Kidney glomerular epithelial cell (primary cell): Measurements from ENCODE around the gene SEMA3E.
"Not testable (repeated sequence)": the region's sequence is repeated elsewhere in the genome, so short reads cannot be mapped to it uniquely, and the experiment has no call there.

Source experiments
- DNase-seq: peaks from one replicate; lab custom pipeline; 2025; lab: John Stamatoyannopoulos, UW

SEMA3E gene

GRCh38 chr7:83451501-83452045 lies 197.4 kb downstream of the SEMA3E start:
- DNase-seq = no peak

GRCh38 chr7:83449781-83450180 lies 199.2 kb downstream of the SEMA3E start:
- no peak for DNase-seq

- DNase-seq = no peak
Observed at GRCh38 chr7:83447681-83448080, 201.3 kb downstream of the SEMA3E start.

- no peak for DNase-seq
Observed at GRCh38 chr7:83446102-83446669, 202.8 kb downstream of the SEMA3E start.

GRCh38 chr7:83442911-83443310 lies 206.0 kb downstream of the SEMA3E start:
- no peak for DNase-seq

GRCh38 chr7:83439026-83439425 lies 209.9 kb downstream of the SEMA3E start:
- DNase-seq = no peak

GRCh38 chr7:83430289-83430688 lies 218.7 kb downstream of the SEMA3E start:
- not testable (repeated sequence) for DNase-seq

- DNase-seq = no peak
Observed at GRCh38 chr7:83429493-83429892, 219.4 kb downstream of the SEMA3E start.

GRCh38 chr7:83427884-83428283 lies 221.1 kb downstream of the SEMA3E start:
- DNase-seq = no peak

GRCh38 chr7:83426325-83426724 lies 222.6 kb downstream of the SEMA3E start:
- no peak for DNase-seq

GRCh38 chr7:83419013-83419412 lies 229.9 kb downstream of the SEMA3E start:
- DNase-seq = no peak

GRCh38 chr7:83415840-83416239 lies 233.1 kb downstream of the SEMA3E start:
- peak; percentile 30 for DNase-seq

GRCh38 chr7:83414947-83415346 lies 234.0 kb downstream of the SEMA3E start:
- no peak for DNase-seq

- DNase-seq = no peak
Observed at GRCh38 chr7:83413831-83414230, 235.1 kb downstream of the SEMA3E start.

- DNase-seq = peak; percentile 57
Observed at GRCh38 chr7:83413424-83413823, 235.5 kb downstream of the SEMA3E start.

GRCh38 chr7:83410989-83411591 lies 237.8 kb downstream of the SEMA3E start:
- DNase-seq = peak; percentile 15

- no peak for DNase-seq
Observed at GRCh38 chr7:83394776-83395175, 254.2 kb downstream of the SEMA3E start.

GRCh38 chr7:83388436-83388835 lies 260.5 kb downstream of the SEMA3E start:
- DNase-seq = no peak

GRCh38 chr7:83366629-83367028 lies 282.3 kb downstream of the SEMA3E start:
- DNase-seq = peak; percentile 12

- no peak for DNase-seq
Observed at GRCh38 chr7:83365746-83366145, 283.2 kb downstream of the SEMA3E start.

GRCh38 chr7:83362871-83363550 lies 285.9 kb downstream of the SEMA3E start:
- no peak for DNase-seq

GRCh38 chr7:83359108-83359507 lies 289.8 kb downstream of the SEMA3E start:
- DNase-seq = no peak

GRCh38 chr7:83355143-83355542 lies 293.8 kb downstream of the SEMA3E start:
- DNase-seq = no peak
